Caco-2 (cell line): ENCODE results near the gene VARS2. TPM values are rescaled to one million over a fixed set of nuclear protein-coding genes. Genes with fewer than 3 reads are reported as not detected.
A peak's percentile ranks its signal among the peaks of the same experiment; 100 is the strongest.

Experiments
- BruUV-seq: library from RNA; stranded (reverse); fragments of 400-500 nt; replicated peaks from 2 replicates; lab custom pipeline; 2021; lab: Mats Ljungman, UMichigan
- CTCF ChIA-PET: fragments of 300-600 bp; sonication (Branson Sonifier 250); formaldehyde crosslinking; loops from one replicate; lab custom pipeline; 2022; ENCODE audit warnings: antibody characterized with exemption; lab: Charles Lee
- POLR2A ChIA-PET: fragments of 300-600 bp; sonication (Branson Sonifier 250); formaldehyde crosslinking; loops from one replicate; lab custom pipeline; 2022; ENCODE audit warnings: antibody characterized with exemption; lab: Charles Lee
- DNase-seq, 2 experiments: peaks; one replicate each; pipeline versions ENCODE4 v3.0.0 to v3.0.0-alpha.2; 2020 to 2022
- H3K27me3 ChIP-seq: replicated peaks from 2 replicates; pipeline ENCODE4 v1.6.0; 2011; ENCODE audit warnings: low read length; ENCODE audit not compliant: control insufficient read depth, insufficient read depth
- H3K36me3 ChIP-seq: 2 replicates; pipeline ENCODE4 v1.5.1; 2011; ENCODE audit warnings: low read length; ENCODE audit not compliant: control insufficient read depth, insufficient read depth
- H3K4me1 ChIP-seq: fragments of 250-450 bp; sonication (Bioruptor Pico); 2 replicates; pipeline ENCODE4 v1.5.1; 2020; ENCODE audit warnings: mild to moderate bottlenecking
- H3K4me3 ChIP-seq: 2 replicates; pipeline ENCODE4 v1.5.1; 2011; ENCODE audit warnings: low read depth, mild to moderate bottlenecking, control low read depth, low read length
- H3K9me3 ChIP-seq: fragments of 250-450 bp; sonication (Bioruptor Pico); 2 replicates; pipeline ENCODE4 v1.5.1; 2020; ENCODE audit warnings: mild to moderate bottlenecking, moderate library complexity
- H3K27ac Mint-ChIP-seq: one replicate; pipeline ENCODE4 v1.8.0; 2022; ENCODE audit warnings: mixed read lengths; ENCODE audit not compliant: unreplicated experiment
- H3K27me3 Mint-ChIP-seq: one replicate; pipeline ENCODE4 v1.8.0; 2022; ENCODE audit warnings: mixed read lengths; ENCODE audit not compliant: insufficient read depth, unreplicated experiment
- H3K36me3 Mint-ChIP-seq: one replicate; pipeline ENCODE4 v1.8.0; 2022; ENCODE audit warnings: mild to moderate bottlenecking, mixed read lengths; ENCODE audit not compliant: insufficient read depth, unreplicated experiment
- H3K4me1 Mint-ChIP-seq: one replicate; pipeline ENCODE4 v1.8.0; 2022; ENCODE audit warnings: low read depth, mixed read lengths; ENCODE audit not compliant: unreplicated experiment
- H3K4me3 Mint-ChIP-seq: one replicate; pipeline ENCODE4 v1.8.0; 2022; ENCODE audit warnings: mild to moderate bottlenecking, moderate library complexity, mixed read lengths; ENCODE audit not compliant: unreplicated experiment
- H3K9me3 Mint-ChIP-seq: one replicate; pipeline ENCODE4 v1.8.0; 2022; ENCODE audit warnings: mixed read lengths; ENCODE audit not compliant: unreplicated experiment
- CTCF ChIP-seq, 2 experiments: fragments of 200-600 bp in 1 of 2; IDR thresholded peaks; 1 replicate in 1 of 2; 2 replicates in 1 of 2; pipeline versions ENCODE4 v1.5.1 to v1.8.0; 2011 to 2022; ENCODE audit warnings: antibody characterized with exemption in 1 of 2, control low read depth in 1 of 2, inconsistent platforms in 1 of 2, low read depth in 1 of 2, low read length in 1 of 2, mild to moderate bottlenecking in 1 of 2, moderate library complexity in 1 of 2; ENCODE audit not compliant: insufficient read depth in 1 of 2, severe bottlenecking in 1 of 2, unreplicated experiment in 1 of 2
- intact Hi-C: fragments of 100-400 bp; cut with micrococcal nuclease; formaldehyde crosslinking; loops from one replicate; pipeline ENCODE4 v1.10.0; 2022; ENCODE audit not compliant: unreplicated experiment
- total RNA-seq: library from RNA; stranded (reverse); gene quantifications from 2 replicates; pipeline ENCODE4 v1.2.3, GENCODE V29; 2022

Gene VARS2
- total RNA-seq, 1 experiment from 2014 or later = 37.5 TPM

GRCh38 chr6:30913721-30914075 is 340 bp upstream of the VARS2 start:
- H3K4me3 ChIP-seq = peak overlapping the region; percentile 54
- H3K4me1 ChIP-seq = peaks cover 14% of the 10 kb centered on the region
- H3K36me3 Mint-ChIP-seq = peaks cover 22% of the 10 kb centered on the region
- H3K36me3 ChIP-seq = peaks cover 2% of the 10 kb centered on the region; the same call in 1 of the 2 replicates
- H3K9me3 Mint-ChIP-seq = no peaks in the 10 kb centered on the region
- DNase-seq = no peak
- no peak for TF ChIP-seq CTCF (IDR thresholded peaks at IDR 0.05; ENCODE audit: insufficient read depth in 1 of 2, low read depth in 1 of 2, low read length in 1 of 2, severe bottlenecking in 1 of 2, unreplicated experiment in 1 of 2)
- intact Hi-C loops = loop anchor here (1.0 to 2.0 kb wide), 3 partner anchors 61 to 165 kb away; no protein-coding TSS in a partner anchor
- peaks cover 18% of the 10 kb centered on the region for H3K4me1 Mint-ChIP-seq
- ChIA-PET POLR2A (interaction anchor here (0.6 to 1.5 kb wide), 10 partner anchors 9 to 174 kb away, joined by 3 to 10 read pairs (median 6); no protein-coding TSS in a partner anchor), CTCF (interaction anchor here (0.5 to 4.9 kb wide), 24 partner anchors 12 to 279 kb away, joined by 3 to 66 read pairs (median 8); partner anchors contain the start of genes DDR1 and SFTA2)
- H3K9me3 ChIP-seq = no peaks in the 10 kb centered on the region
- no peaks in the 10 kb centered on the region for H3K27me3 Mint-ChIP-seq
- H3K27me3 ChIP-seq = no peaks in the 10 kb centered on the region
- peak overlapping the region; percentile 92 for H3K27ac Mint-ChIP-seq
- BruUV-seq = TSS peak; percentile 57
- H3K4me3 Mint-ChIP-seq = peak overlapping the region; percentile 87

- Mint-ChIP-seq H3K4me1 (peaks cover 14% of the 10 kb centered on the region), H3K4me3 (peak overlapping the region; percentile 87), H3K9me3 (no peaks in the 10 kb centered on the region), H3K36me3 (peaks cover 20% of the 10 kb centered on the region), H3K27ac (peak overlapping the region; percentile 92), H3K27me3 (no peaks in the 10 kb centered on the region)
- Histone ChIP-seq H3K4me3 (peak overlapping the region; percentile 54), H3K9me3 (no peaks in the 10 kb centered on the region), H3K4me1 (peaks cover 11% of the 10 kb centered on the region), H3K36me3 (peaks cover 2% of the 10 kb centered on the region; the same call in 1 of the 2 replicates), H3K27me3 (no peaks in the 10 kb centered on the region)
- BruUV-seq = no TSS peak
- ChIA-PET CTCF (interaction anchor here (0.6 to 4.9 kb wide), 16 partner anchors 17 to 277 kb away, joined by 3 to 66 read pairs (median 9); partner anchors contain the start of gene SFTA2), POLR2A (no interaction called here)
- intact Hi-C loops = loop anchor here (1.0 to 2.0 kb wide), 6 partner anchors 60 to 172 kb away; no protein-coding TSS in a partner anchor
- no peak for DNase-seq
- TF ChIP-seq CTCF (IDR thresholded peaks at IDR 0.05; ENCODE audit: insufficient read depth in 1 of 2, low read depth in 1 of 2, low read length in 1 of 2, severe bottlenecking in 1 of 2, unreplicated experiment in 1 of 2) = no peak
Observed at GRCh38 chr6:30914854-30915590, 984 bp downstream of the VARS2 start.

GRCh38 chr6:30915591-30915946 is 1.5 kb downstream of the VARS2 start:
- Mint-ChIP-seq H3K4me3 (peak overlapping the region; percentile 87), H3K9me3 (no peaks in the 10 kb centered on the region), H3K36me3 (peaks cover 20% of the 10 kb centered on the region), H3K27ac (no peak overlapping the region), H3K4me1 (peaks cover 14% of the 10 kb centered on the region), H3K27me3 (no peaks in the 10 kb centered on the region)
- intact Hi-C loops = loop anchor here (1.0 to 2.0 kb wide), 5 partner anchors 59 to 172 kb away; no protein-coding TSS in a partner anchor
- peak in 1 of 2 experiments; percentile 61 for DNase-seq
- no peaks in the 10 kb centered on the region for H3K27me3 ChIP-seq
- BruUV-seq = no TSS peak
- H3K4me1 ChIP-seq = peaks cover 11% of the 10 kb centered on the region
- H3K4me3 ChIP-seq = no peak overlapping the region
- H3K9me3 ChIP-seq = no peaks in the 10 kb centered on the region
- ChIA-PET CTCF (interaction anchor here (0.6 to 4.9 kb wide), 13 partner anchors 12 to 216 kb away, joined by 3 to 66 read pairs (median 4); no protein-coding TSS in a partner anchor), POLR2A (no interaction called here)
- peaks cover 2% of the 10 kb centered on the region; the same call in 1 of the 2 replicates for H3K36me3 ChIP-seq
- TF ChIP-seq CTCF (IDR thresholded peaks at IDR 0.05; ENCODE audit: insufficient read depth in 1 of 2, low read depth in 1 of 2, low read length in 1 of 2, severe bottlenecking in 1 of 2, unreplicated experiment in 1 of 2) = peak; percentile 66 to 68
